GM20000 (cell line): ENCODE results near the gene TCF12.

ENCODE experiments used
- DNase-seq: peaks from one replicate; pipeline ENCODE4 v3.0.0; 2012; ENCODE audit warnings: low spot score
- TF ChIP-seq, protein P1 (sequence below): IDR thresholded peaks from 2 replicates; pipeline ENCODE4 v1.5.1; 2012; ENCODE audit warnings: mild to moderate bottlenecking, control low read depth; ENCODE audit errors: extremely low read depth, missing control alignments

TCF12 gene

DNA sequence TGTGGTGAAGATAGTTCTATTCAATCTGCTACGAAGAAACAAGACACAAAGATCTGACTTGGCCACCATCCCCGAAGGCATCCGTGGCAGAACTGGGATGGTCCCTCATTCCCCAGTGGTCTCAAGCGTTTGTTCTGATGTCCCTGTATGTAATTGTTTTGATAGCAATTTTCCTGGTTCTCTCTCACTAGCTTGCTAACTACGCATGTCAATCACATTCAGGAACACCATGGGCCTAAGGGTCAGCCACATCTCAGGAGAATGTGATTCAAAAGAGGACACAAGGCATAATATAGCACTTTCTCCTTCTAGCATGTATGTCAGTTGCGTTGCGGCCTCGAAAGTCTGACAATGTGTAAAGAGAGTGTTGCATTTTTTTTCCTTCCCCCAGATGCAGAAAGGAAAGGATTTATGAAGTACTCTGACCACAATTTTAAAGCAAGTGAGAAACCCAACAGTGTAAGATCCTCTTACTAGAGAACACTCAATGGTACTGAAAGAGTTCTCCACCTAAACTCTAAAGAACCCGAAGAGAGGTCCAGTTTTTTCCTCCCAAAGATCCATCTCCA, 32.0 kb upstream of the TCF12 start:
- no peak for DNase-seq
- TF ChIP-seq, protein P1, sequence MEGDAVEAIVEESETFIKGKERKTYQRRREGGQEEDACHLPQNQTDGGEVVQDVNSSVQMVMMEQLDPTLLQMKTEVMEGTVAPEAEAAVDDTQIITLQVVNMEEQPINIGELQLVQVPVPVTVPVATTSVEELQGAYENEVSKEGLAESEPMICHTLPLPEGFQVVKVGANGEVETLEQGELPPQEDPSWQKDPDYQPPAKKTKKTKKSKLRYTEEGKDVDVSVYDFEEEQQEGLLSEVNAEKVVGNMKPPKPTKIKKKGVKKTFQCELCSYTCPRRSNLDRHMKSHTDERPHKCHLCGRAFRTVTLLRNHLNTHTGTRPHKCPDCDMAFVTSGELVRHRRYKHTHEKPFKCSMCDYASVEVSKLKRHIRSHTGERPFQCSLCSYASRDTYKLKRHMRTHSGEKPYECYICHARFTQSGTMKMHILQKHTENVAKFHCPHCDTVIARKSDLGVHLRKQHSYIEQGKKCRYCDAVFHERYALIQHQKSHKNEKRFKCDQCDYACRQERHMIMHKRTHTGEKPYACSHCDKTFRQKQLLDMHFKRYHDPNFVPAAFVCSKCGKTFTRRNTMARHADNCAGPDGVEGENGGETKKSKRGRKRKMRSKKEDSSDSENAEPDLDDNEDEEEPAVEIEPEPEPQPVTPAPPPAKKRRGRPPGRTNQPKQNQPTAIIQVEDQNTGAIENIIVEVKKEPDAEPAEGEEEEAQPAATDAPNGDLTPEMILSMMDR, result no peak

DNA sequence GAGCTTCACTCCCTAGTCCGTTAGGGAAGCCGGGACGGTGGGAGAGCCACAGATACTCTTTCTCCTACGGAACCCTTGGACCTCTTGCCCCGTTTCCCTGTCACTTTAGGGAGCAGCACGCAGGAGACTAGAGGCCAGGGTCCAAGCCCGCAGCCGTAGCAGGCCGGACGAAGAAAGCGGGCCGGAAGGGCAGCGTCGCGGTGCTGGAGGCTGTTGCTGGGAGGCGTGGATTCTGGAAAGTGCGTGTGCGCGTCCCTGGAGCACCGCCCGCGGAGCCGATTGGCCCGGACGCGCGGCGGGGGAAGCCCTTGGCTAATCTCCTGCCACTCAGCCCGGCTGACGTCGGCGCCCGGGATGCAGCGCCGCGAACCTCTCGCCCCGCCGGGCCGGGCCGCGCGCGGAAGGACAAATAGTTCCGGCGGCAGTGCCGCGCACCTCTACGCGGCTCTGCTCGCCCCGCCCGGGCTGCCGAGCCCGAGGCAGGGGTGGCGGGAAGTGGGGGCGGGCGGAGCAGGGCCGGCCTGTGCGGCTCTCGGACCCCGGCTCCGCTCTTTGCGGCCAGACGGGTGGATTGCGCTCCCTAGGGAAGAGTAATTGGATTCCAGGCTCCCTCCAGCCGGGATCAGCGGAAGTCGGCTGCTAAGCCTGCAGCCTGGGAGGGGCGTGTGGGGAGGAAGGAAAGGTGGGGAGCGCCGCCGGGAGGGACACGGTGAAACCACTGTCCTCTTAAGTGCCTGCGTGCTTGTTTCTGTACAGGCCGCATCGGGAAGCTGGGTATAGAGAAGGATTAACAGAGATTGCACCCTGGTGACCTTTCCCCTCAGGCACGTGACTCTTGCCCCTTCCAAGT, 31.3 kb upstream of the TCF12 start:
- TF ChIP-seq, protein P1, result no peak
- peak; percentile 91 for DNase-seq

DNA sequence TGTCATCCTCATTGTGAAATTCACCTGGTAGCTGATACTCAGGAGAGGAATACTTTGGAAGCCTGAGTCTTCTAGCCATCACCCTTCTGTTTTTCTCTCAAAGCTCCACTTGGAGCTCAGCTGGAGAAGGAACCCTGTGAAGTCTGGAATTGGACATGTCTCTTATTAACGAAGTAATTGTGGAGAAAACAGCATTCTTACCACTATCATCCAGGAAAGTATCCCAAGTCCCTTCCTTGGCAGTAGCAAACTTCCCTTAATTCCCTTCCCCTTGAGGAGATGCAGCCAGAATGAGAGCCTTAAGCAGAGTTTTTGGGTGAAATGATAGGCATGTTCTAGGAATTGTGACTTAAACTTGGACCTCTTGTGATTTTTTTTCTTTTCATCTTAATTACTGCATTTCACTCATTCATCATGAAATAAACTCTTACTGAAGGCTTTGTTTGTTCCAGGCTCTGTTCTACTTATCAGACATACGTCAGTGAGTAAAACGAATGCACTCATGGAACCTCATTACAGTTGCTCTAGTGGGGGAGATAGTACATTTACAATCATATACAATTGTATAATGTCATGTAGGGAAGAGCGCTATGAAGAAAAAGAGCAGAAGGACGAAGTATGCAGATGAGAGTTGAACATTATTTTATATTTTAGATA, 30.5 kb upstream of the TCF12 start:
- TF ChIP-seq, protein P1, result no peak
- DNase-seq, result no peak

DNA sequence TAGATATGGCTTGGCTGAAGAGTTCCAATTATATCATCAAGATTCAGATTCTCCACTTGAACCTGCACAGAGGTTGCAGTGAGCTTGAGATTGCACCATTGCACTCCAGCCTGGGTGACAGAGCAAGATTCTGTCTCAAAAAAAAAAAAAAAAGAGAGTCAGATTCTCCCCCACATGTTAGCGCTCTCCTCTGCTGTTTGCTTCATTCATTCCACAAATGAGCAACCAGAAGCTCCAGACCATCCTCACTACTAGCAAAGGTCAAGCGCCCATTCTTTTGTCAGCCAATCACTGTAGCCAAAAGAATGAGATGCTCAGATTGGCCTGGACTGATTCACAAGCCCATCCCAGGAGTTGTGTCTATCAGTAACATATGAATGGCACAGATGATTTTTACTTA, 28.4 kb upstream of the TCF12 start:
- DNase-seq, result no peak
- TF ChIP-seq, protein P1, result no peak

DNA sequence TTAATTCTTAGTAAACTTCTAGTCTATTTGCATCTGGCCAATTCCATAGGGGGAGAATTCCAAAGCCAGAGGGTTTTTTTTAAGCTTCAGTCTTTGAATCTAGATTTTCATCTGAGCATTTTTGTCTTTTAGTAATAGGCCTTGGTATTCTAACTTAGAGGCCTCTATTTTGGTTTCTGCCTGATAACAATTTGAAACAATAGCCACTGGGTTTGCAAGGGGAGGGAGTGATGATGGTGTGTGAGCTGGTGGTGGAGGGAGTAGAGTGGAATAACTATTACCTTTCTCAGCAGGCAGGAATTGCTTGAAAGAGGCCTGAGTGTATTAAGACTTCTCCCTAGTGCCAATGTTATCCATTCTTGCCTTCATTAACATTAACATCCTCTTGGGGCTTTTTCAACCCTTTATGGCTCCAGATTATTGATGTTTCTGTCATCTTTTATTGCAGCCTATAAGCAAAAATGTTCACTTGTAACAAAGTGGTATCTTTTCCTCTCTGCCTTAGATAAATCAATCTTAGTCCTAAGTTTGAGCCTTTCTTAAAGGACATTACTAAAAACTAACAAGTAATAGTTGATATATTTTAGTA, 26.5 kb upstream of the TCF12 start:
- TF ChIP-seq, protein P1, result no peak
- DNase-seq, result no peak

DNA sequence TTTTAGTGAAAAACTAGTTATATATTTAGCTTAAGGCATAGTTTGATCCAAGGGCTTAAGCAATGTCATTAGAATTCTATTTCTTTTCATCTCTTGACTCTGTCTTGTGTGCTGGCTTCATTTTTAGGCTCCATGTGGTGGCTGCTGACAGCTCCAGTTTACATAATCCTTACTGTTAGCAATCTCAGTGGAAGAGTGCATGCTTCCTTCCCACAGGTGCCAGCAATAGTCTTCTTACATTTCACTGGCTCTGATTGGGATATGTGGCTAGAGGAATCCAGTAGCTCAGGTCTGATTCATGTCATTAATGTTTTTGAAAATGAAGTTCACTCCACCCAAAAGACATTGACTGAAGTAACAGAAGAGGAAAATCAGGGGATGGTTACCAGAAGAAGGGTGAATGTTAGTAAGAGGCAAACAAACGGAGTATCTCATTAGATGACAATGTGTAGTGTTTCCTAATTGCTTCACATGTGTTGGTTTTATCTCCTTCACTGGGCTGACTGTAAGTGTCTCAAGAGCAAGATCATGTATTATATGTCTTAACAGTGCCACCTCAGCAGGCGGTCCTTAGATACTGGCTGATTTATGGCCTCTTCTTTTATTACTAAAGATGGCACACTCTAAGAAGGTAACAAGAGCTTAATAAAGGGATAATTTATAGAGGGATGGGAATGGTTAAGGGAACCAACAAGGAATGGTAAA, 25.6 kb upstream of the TCF12 start:
- DNase-seq, result no peak
- TF ChIP-seq, protein P1, result no peak
